WTC11 (cell line): ENCODE results near the gene IFRD1. TPM values are rescaled to one million over a fixed set of nuclear protein-coding genes. Genes with fewer than 3 reads are reported as not detected.

ENCODE experiments used
- ATAC-seq: fragments of 200-7000 bp; cut with Tn5 transposase; 2 replicates; pipeline ENCODE4 v1.10.0; 2021; ENCODE audit warnings: mild to moderate bottlenecking, moderate library complexity
- CTCF ChIA-PET: fragments of 300-600 bp; sonication (Branson Sonifier 250); formaldehyde crosslinking; loops from one replicate; lab custom pipeline; 2021; ENCODE audit warnings: antibody characterized with exemption; lab: Charles Lee
- POLR2A ChIA-PET: fragments of 350-600 bp; sonication (Branson Sonifier 250); formaldehyde crosslinking; loops from one replicate; lab custom pipeline; 2021; ENCODE audit warnings: antibody characterized with exemption; lab: Charles Lee
- DNase-seq: peaks from one replicate; pipeline ENCODE4 v3.0.0; 2021; ENCODE audit warnings: low spot score
- H3K27ac Mint-ChIP-seq: 2 replicates; pipeline ENCODE4 v1.8.0; 2021; ENCODE audit warnings: mixed read lengths
- H3K27me3 Mint-ChIP-seq: 2 replicates; pipeline ENCODE4 v1.8.0; 2021; ENCODE audit warnings: low read depth, mild to moderate bottlenecking, moderate library complexity, mixed read lengths
- H3K36me3 Mint-ChIP-seq: 2 replicates; pipeline ENCODE4 v1.8.0; 2021; ENCODE audit warnings: mixed read lengths
- H3K4me1 Mint-ChIP-seq: 2 replicates; pipeline ENCODE4 v1.8.0; 2022; ENCODE audit warnings: mixed read lengths
- H3K4me3 Mint-ChIP-seq: 2 replicates; pipeline ENCODE4 v1.8.0; 2021; ENCODE audit warnings: mild to moderate bottlenecking, moderate library complexity, mixed read lengths
- H3K9me3 Mint-ChIP-seq: 2 replicates; pipeline ENCODE4 v1.8.0; 2021; ENCODE audit warnings: mixed read lengths
- ATF3 ChIP-seq: sonication (generic); formaldehyde crosslinking; conservative IDR thresholded peaks from 2 replicates; pipeline ENCODE4 v1.8.1; 2022; ENCODE audit warnings: mild to moderate bottlenecking, missing genetic modification reagents
- FOXK1 ChIP-seq: sonication (generic); formaldehyde crosslinking; IDR thresholded peaks from 2 replicates; pipeline ENCODE4 v1.8.0; 2022; ENCODE audit warnings: mild to moderate bottlenecking, moderate library complexity, missing genetic modification reagents
- FOXP1 ChIP-seq: sonication (generic); formaldehyde crosslinking; IDR thresholded peaks from 2 replicates; pipeline ENCODE4 v1.8.0; 2022; ENCODE audit warnings: missing genetic modification reagents, mild to moderate bottlenecking, moderate library complexity, borderline replicate concordance
- GABPB1 ChIP-seq: sonication (generic); formaldehyde crosslinking; IDR thresholded peaks from 2 replicates; pipeline ENCODE4 v1.8.1; 2023; ENCODE audit warnings: mild to moderate bottlenecking, missing genetic modification reagents
- GRHL2 ChIP-seq: fragments of 250-450 bp; sonication (Bioruptor Pico); IDR thresholded peaks from 2 replicates; pipeline ENCODE4 v1.8.0; 2022; ENCODE audit warnings: mild to moderate bottlenecking, moderate library complexity; ENCODE audit not compliant: insufficient replicate concordance, severe bottlenecking
- NR1H2 ChIP-seq: sonication (generic); formaldehyde crosslinking; IDR thresholded peaks from 2 replicates; pipeline ENCODE4 v1.9.0; 2021; ENCODE audit warnings: mild to moderate bottlenecking, moderate library complexity, missing genetic modification reagents
- NR2C2 ChIP-seq: sonication (generic); formaldehyde crosslinking; IDR thresholded peaks from 2 replicates; pipeline ENCODE4 v1.8.0; 2022; ENCODE audit warnings: mild to moderate bottlenecking, missing genetic modification reagents
- OVOL2 ChIP-seq: fragments of 250-450 bp; sonication (Bioruptor Pico); IDR thresholded peaks from 2 replicates; pipeline ENCODE4 v1.9.0; 2021; ENCODE audit warnings: mild to moderate bottlenecking, borderline replicate concordance
- RORB ChIP-seq: fragments of 250-450 bp; sonication (Bioruptor Pico); IDR thresholded peaks from 2 replicates; pipeline ENCODE4 v1.9.0; 2021; ENCODE audit warnings: mild to moderate bottlenecking
- SMAD3 ChIP-seq: sonication (generic); formaldehyde crosslinking; IDR thresholded peaks from 2 replicates; pipeline ENCODE4 v1.8.0; 2022; ENCODE audit warnings: missing genetic modification reagents, mild to moderate bottlenecking, borderline replicate concordance
- SMAD4 ChIP-seq: sonication (generic); formaldehyde crosslinking; IDR thresholded peaks from 2 replicates; pipeline ENCODE4 v1.8.0; 2022; ENCODE audit warnings: mild to moderate bottlenecking, missing genetic modification reagents
- SP1 ChIP-seq: sonication (generic); formaldehyde crosslinking; conservative IDR thresholded peaks from 2 replicates; pipeline ENCODE4 v1.8.1; 2022; ENCODE audit warnings: missing genetic modification reagents
- TEAD1 ChIP-seq: sonication (generic); formaldehyde crosslinking; IDR thresholded peaks from 2 replicates; pipeline ENCODE4 v1.8.0; 2022; ENCODE audit warnings: mild to moderate bottlenecking, missing genetic modification reagents
- TEAD4 ChIP-seq: sonication (generic); formaldehyde crosslinking; IDR thresholded peaks from 2 replicates; pipeline ENCODE4 v1.8.0; 2022; ENCODE audit warnings: mild to moderate bottlenecking, missing genetic modification reagents
- TP53 ChIP-seq: sonication (generic); formaldehyde crosslinking; IDR thresholded peaks from 2 replicates; pipeline ENCODE4 v1.8.1; 2023; ENCODE audit warnings: mild to moderate bottlenecking, missing genetic modification reagents
- ZNF219 ChIP-seq: sonication (generic); formaldehyde crosslinking; IDR thresholded peaks from 2 replicates; pipeline ENCODE4 v1.8.0; 2023; ENCODE audit warnings: missing genetic modification reagents, mild to moderate bottlenecking, borderline replicate concordance
- ZNF671 ChIP-seq: fragments of 250-450 bp; sonication (Bioruptor Pico); IDR thresholded peaks from 2 replicates; pipeline ENCODE4 v1.8.0; 2021; ENCODE audit warnings: mild to moderate bottlenecking
- total RNA-seq: library from RNA; stranded (reverse); gene quantifications from 3 replicates; pipeline ENCODE4 v1.2.3, GENCODE V29; 2021
- TF ChIP-seq, protein P1 (sequence below): sonication (generic); formaldehyde crosslinking; IDR thresholded peaks from 2 replicates; pipeline ENCODE4 v1.8.1; 2023; ENCODE audit warnings: mild to moderate bottlenecking, moderate library complexity, missing genetic modification reagents
- TF ChIP-seq, protein P2 (sequence below): fragments of 250-450 bp; sonication (Bioruptor Pico); IDR thresholded peaks from 2 replicates; pipeline ENCODE4 v1.9.0; 2021; ENCODE audit warnings: mild to moderate bottlenecking, borderline replicate concordance

Gene IFRD1
- total RNA-seq, 1 experiment from 2014 or later, result 31.2 TPM

DNA sequence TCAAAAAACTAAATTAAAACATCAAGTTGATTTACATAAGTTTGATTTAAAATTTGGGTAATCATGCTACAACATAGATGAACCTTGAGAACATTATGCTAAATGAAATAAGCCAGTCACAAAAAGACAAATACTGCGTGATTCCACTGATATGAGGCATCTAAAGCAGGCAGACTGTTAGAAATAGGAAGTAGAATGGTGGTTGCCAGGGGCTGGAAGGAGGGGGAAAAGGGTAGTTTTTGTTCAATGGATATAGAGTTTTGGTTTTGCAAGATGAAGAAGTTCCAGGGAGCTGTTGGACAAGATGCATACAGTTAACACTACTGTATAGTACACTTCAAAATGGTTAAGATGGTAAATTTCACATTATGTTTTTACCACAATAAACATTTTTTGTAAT lies 45.0 kb upstream of the IFRD1 start:
- H3K4me1 Mint-ChIP-seq, result no peaks in the 10 kb centered on the region
- ChIA-PET CTCF (no interaction called here), POLR2A (no interaction called here)
- H3K36me3 Mint-ChIP-seq, result no peaks in the 10 kb centered on the region
- DNase-seq (no peak), ATAC-seq (no peak)
- no peaks in the 10 kb centered on the region for H3K27me3 Mint-ChIP-seq
- TF ChIP-seq, protein P1, sequence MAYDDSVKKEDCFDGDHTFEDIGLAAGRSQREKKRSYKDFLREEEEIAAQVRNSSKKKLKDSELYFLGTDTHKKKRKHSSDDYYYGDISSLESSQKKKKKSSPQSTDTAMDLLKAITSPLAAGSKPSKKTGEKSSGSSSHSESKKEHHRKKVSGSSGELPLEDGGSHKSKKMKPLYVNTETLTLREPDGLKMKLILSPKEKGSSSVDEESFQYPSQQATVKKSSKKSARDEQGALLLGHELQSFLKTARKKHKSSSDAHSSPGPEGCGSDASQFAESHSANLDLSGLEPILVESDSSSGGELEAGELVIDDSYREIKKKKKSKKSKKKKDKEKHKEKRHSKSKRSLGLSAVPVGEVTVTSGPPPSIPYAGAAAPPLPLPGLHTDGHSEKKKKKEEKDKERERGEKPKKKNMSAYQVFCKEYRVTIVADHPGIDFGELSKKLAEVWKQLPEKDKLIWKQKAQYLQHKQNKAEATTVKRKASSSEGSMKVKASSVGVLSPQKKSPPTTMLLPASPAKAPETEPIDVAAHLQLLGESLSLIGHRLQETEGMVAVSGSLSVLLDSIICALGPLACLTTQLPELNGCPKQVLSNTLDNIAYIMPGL (CRISPR knock-in tag), result no peak
- TF ChIP-seq ZNF219 (CRISPR knock-in tag) (no peak), SP1 (CRISPR knock-in tag) (no peak), ATF3 (CRISPR knock-in tag) (no peak), SMAD4 (CRISPR knock-in tag) (no peak), TEAD1 (CRISPR knock-in tag) (no peak), NR2C2 (CRISPR knock-in tag) (no peak), NR1H2 (CRISPR knock-in tag) (no peak), GRHL2 (CRISPR knock-in tag) (no peak), SMAD3 (CRISPR knock-in tag) (no peak), FOXP1 (CRISPR knock-in tag) (no peak), OVOL2 (CRISPR knock-in tag) (no peak)
- no peaks in the 10 kb centered on the region for H3K9me3 Mint-ChIP-seq
- H3K4me3 Mint-ChIP-seq, result no peak overlapping the region
- H3K27ac Mint-ChIP-seq, result no peak overlapping the region

DNA sequence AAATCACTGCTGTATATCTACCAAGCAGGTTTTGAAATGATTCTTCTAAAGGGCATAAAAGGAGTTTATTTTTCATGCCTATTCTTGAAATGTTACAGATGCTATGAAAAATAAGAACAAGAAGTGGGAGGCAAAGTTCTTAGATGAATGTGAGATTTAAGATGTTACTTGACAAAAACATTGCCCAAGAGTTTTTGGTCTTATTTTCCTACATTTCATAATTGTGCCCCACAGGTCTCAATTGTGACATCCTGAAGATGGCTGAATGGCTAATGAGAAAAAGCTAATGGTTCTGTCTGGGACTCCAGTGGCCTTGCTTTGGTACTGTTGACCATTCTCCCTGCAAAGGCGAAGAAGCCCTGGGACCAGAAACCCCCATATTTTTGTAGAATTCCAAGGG lies 43.0 kb upstream of the IFRD1 start:
- CTCF ChIA-PET, result no interaction called here

GRCh38 chr7:112410092-112410491 lies 40.2 kb upstream of the IFRD1 start:
- CTCF ChIA-PET, result interaction anchor here (0.5 to 1.9 kb wide), 2 partner anchors 262 to 647 kb away, joined by 4 to 5 read pairs; no protein-coding TSS in a partner anchor
- no peak overlapping the region for H3K27ac Mint-ChIP-seq
- ATAC-seq, result no peak
- no peak for TF ChIP-seq GABPB1 (CRISPR knock-in tag)
- no peak for TF ChIP-seq ZNF219 (CRISPR knock-in tag)
- TF ChIP-seq, all 79 proteins: peak for 0
- H3K4me1 Mint-ChIP-seq, result peaks cover 2% of the 10 kb centered on the region
- H3K27me3 Mint-ChIP-seq, result no peaks in the 10 kb centered on the region
- POLR2A ChIA-PET, result no interaction called here
- H3K9me3 Mint-ChIP-seq, result no peaks in the 10 kb centered on the region
- no peaks in the 10 kb centered on the region for H3K36me3 Mint-ChIP-seq
- no peak overlapping the region for H3K4me3 Mint-ChIP-seq
- no peak for DNase-seq

More for the DNA sequence above, 43.0 kb upstream of the IFRD1 start:
- no peak for DNase-seq
- H3K27ac Mint-ChIP-seq, result no peak overlapping the region
- POLR2A ChIA-PET, result no interaction called here
- H3K4me1 Mint-ChIP-seq, result no peaks in the 10 kb centered on the region
- no peaks in the 10 kb centered on the region for H3K27me3 Mint-ChIP-seq
- TF ChIP-seq TP53 (CRISPR knock-in tag) (no peak), TEAD4 (CRISPR knock-in tag) (no peak), ZNF671 (no peak), FOXK1 (CRISPR knock-in tag) (no peak), RORB (CRISPR knock-in tag) (no peak)
- TF ChIP-seq, protein P2, sequence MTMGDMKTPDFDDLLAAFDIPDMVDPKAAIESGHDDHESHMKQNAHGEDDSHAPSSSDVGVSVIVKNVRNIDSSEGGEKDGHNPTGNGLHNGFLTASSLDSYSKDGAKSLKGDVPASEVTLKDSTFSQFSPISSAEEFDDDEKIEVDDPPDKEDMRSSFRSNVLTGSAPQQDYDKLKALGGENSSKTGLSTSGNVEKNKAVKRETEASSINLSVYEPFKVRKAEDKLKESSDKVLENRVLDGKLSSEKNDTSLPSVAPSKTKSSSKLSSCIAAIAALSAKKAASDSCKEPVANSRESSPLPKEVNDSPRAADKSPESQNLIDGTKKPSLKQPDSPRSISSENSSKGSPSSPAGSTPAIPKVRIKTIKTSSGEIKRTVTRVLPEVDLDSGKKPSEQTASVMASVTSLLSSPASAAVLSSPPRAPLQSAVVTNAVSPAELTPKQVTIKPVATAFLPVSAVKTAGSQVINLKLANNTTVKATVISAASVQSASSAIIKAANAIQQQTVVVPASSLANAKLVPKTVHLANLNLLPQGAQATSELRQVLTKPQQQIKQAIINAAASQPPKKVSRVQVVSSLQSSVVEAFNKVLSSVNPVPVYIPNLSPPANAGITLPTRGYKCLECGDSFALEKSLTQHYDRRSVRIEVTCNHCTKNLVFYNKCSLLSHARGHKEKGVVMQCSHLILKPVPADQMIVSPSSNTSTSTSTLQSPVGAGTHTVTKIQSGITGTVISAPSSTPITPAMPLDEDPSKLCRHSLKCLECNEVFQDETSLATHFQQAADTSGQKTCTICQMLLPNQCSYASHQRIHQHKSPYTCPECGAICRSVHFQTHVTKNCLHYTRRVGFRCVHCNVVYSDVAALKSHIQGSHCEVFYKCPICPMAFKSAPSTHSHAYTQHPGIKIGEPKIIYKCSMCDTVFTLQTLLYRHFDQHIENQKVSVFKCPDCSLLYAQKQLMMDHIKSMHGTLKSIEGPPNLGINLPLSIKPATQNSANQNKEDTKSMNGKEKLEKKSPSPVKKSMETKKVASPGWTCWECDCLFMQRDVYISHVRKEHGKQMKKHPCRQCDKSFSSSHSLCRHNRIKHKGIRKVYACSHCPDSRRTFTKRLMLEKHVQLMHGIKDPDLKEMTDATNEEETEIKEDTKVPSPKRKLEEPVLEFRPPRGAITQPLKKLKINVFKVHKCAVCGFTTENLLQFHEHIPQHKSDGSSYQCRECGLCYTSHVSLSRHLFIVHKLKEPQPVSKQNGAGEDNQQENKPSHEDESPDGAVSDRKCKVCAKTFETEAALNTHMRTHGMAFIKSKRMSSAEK (CRISPR knock-in tag), result no peak
- ATAC-seq, result no peak
- H3K4me3 Mint-ChIP-seq, result no peak overlapping the region
- no peaks in the 10 kb centered on the region for H3K36me3 Mint-ChIP-seq
- no peaks in the 10 kb centered on the region for H3K9me3 Mint-ChIP-seq
